SK-N-SH (cell line): ENCODE data around the gene WWOX.

ENCODE experiments used
- CTCF ChIP-seq: fragments of 200-600 bp; sonication (generic); IDR thresholded peaks from 2 replicates; pipeline ENCODE4 v1.6.1; 2017; ENCODE audit warnings: antibody characterized with exemption, mild to moderate bottlenecking, moderate library complexity
- EP300 ChIP-seq, 2 experiments: IDR thresholded peaks; 2 replicates each; pipeline versions ENCODE4 v1.4.0 to v1.6.1; 2012; ENCODE audit warnings: borderline replicate concordance in 1 of 2, low read depth in 1 of 2, low read length in 1 of 2
- FOSL2 ChIP-seq: IDR thresholded peaks from 2 replicates; pipeline ENCODE4 v1.4.0; 2012; ENCODE audit warnings: low read depth, mild to moderate bottlenecking, moderate library complexity, borderline replicate concordance
- FOXJ3 ChIP-seq: sonication (generic); formaldehyde crosslinking; IDR thresholded peaks from 2 replicates; pipeline ENCODE4 v1.5.1; 2020; ENCODE audit warnings: mild to moderate bottlenecking, missing genetic modification reagents
- JUND ChIP-seq: IDR thresholded peaks from 2 replicates; pipeline ENCODE4 v1.4.0; 2012
- MAX ChIP-seq: IDR thresholded peaks from 2 replicates; pipeline ENCODE4 v1.4.0; 2012; ENCODE audit warnings: low read depth
- MXI1 ChIP-seq: IDR thresholded peaks from 2 replicates; pipeline ENCODE4 v1.6.1; 2012; ENCODE audit warnings: mild to moderate bottlenecking, low read depth, low read length, improper control_type of control experiment
- NFIC ChIP-seq: IDR thresholded peaks from 2 replicates; pipeline ENCODE4 v1.4.0; 2012; ENCODE audit warnings: borderline replicate concordance
- POLR2AphosphoS5 ChIP-seq: IDR thresholded peaks from 2 replicates; pipeline ENCODE4 v1.6.1; 2012; ENCODE audit warnings: low read depth, low read length
- RCOR1 ChIP-seq: fragments of 150-350 bp; IDR thresholded peaks from 2 replicates; pipeline ENCODE4 v1.6.1; 2017; ENCODE audit warnings: antibody characterized with exemption, low read length
- REST ChIP-seq: IDR thresholded peaks from 2 replicates; pipeline ENCODE4 v1.6.1; 2012; ENCODE audit warnings: mild to moderate bottlenecking, low read depth, low read length, moderate library complexity
- RXRA ChIP-seq: IDR thresholded peaks from 2 replicates; pipeline ENCODE4 v1.4.0; 2012; ENCODE audit warnings: low read depth, mild to moderate bottlenecking, borderline replicate concordance
- TAF1 ChIP-seq: IDR thresholded peaks from 2 replicates; pipeline ENCODE4 v1.6.1; 2012; ENCODE audit warnings: low read depth, mild to moderate bottlenecking, low read length, moderate library complexity, borderline replicate concordance

- TF ChIP-seq RXRA (no peak), REST (no peak), FOSL2 (no peak), RCOR1 (no peak), TAF1 (no peak), CTCF (no peak), MXI1 (no peak), EP300 (IDR thresholded peaks at IDR 0.05; ENCODE audit: borderline replicate concordance in 1 of 2, low read depth in 1 of 2, low read length in 1 of 2) (no peak), NFIC (no peak), JUND (no peak), POLR2AphosphoS5 (no peak), FOXJ3 (no peak), MAX (no peak)
These were observed 186.6 kb downstream of the WWOX start for GRCh38 chr16:78286065-78286464.
